ENCODE results near the gene SCYGR5. TPM values are rescaled to one million over a fixed set of nuclear protein-coding genes. Genes with fewer than 3 reads are reported as not detected.

Gene SCYGR5
- total and polyA plus RNA-seq, 2 donors (not counting 1 experiment from before 2014, with no cell fraction given): not detected

GRCh38 chr2:227657199-227657845 is 9.3 kb upstream of the SCYGR5 start:
- Histone ChIP-seq H3K27ac (ENCODE audit: insufficient read depth, low read length) (no peak overlapping the region), H3K36me3 (ENCODE audit: control insufficient read depth, insufficient read depth, low read length) (no peaks in the 10 kb centered on the region), H3K79me2 (ENCODE audit: control insufficient read depth, insufficient read depth, low read length) (no peaks in the 10 kb centered on the region), H4K20me1 (ENCODE audit: control insufficient read depth, extremely low read depth, insufficient read depth, low read length) (no peaks in the 10 kb centered on the region), H3K4me1 (ENCODE audit: control insufficient read depth, extremely low read depth, insufficient read depth, low read length) (peaks cover 4% of the 10 kb centered on the region), H3K9ac (ENCODE audit: insufficient read depth, low read length) (no peak overlapping the region), H3K9me3 (ENCODE audit: control insufficient read depth, insufficient read depth, low read depth, low read length) (no peaks in the 10 kb centered on the region), H2AFZ (ENCODE audit: low read length) (no peak overlapping the region), H3K4me3 (replicated peaks in 1 of 4; ENCODE audit: control extremely low read depth in 1 of 4, insufficient read depth in 1 of 4, low read depth in 3 of 4, low read length in 4 of 4) (no peak overlapping the region), H3K4me2 (ENCODE audit: extremely low read depth, insufficient read depth, low read length) (no peak overlapping the region), H3K27me3 (ENCODE audit: control insufficient read depth, insufficient read depth, low read length) (no peaks in the 10 kb centered on the region)
- TF ChIP-seq CTCF (conservative IDR thresholded peaks at IDR 0.05 in 1 of 2, IDR thresholded peaks at IDR 0.05 in 1 of 2; ENCODE audit: low read depth in 1 of 2, low read length in 2 of 2) (no peak), EZH2 (IDR thresholded peaks at IDR 0.05; ENCODE audit: low read length, missing control alignments) (no peak)
- peak; percentile 65 to 69 for DNase-seq (ENCODE audit: low read depth in 2 of 2)

- Histone ChIP-seq H3K27me3 (ENCODE audit: control insufficient read depth, insufficient read depth, low read length) (no peaks in the 10 kb centered on the region), H3K27ac (ENCODE audit: insufficient read depth, low read length) (no peak overlapping the region), H3K79me2 (ENCODE audit: control insufficient read depth, insufficient read depth, low read length) (no peaks in the 10 kb centered on the region), H3K36me3 (ENCODE audit: control insufficient read depth, insufficient read depth, low read length) (no peaks in the 10 kb centered on the region), H3K9me3 (ENCODE audit: control insufficient read depth, insufficient read depth, low read depth, low read length) (no peaks in the 10 kb centered on the region), H3K4me3 (replicated peaks in 1 of 4; ENCODE audit: control extremely low read depth in 1 of 4, insufficient read depth in 1 of 4, low read depth in 3 of 4, low read length in 4 of 4) (no peak overlapping the region), H3K4me1 (ENCODE audit: control insufficient read depth, extremely low read depth, insufficient read depth, low read length) (no peaks in the 10 kb centered on the region), H2AFZ (ENCODE audit: low read length) (no peak overlapping the region), H3K4me2 (ENCODE audit: extremely low read depth, insufficient read depth, low read length) (no peak overlapping the region), H3K9ac (ENCODE audit: insufficient read depth, low read length) (no peak overlapping the region), H4K20me1 (ENCODE audit: control insufficient read depth, extremely low read depth, insufficient read depth, low read length) (no peaks in the 10 kb centered on the region)
- TF ChIP-seq CTCF (conservative IDR thresholded peaks at IDR 0.05 in 1 of 2, IDR thresholded peaks at IDR 0.05 in 1 of 2; ENCODE audit: low read depth in 1 of 2, low read length in 2 of 2) (no peak), EZH2 (IDR thresholded peaks at IDR 0.05; ENCODE audit: low read length, missing control alignments) (no peak)
- no peak for DNase-seq (ENCODE audit: low read depth in 2 of 2)
Observed at GRCh38 chr2:227661025-227661649, 5.5 kb upstream of the SCYGR5 start.

- Histone ChIP-seq H3K9ac (ENCODE audit: insufficient read depth, low read length) (no peak overlapping the region), H3K9me3 (ENCODE audit: control insufficient read depth, insufficient read depth, low read depth, low read length) (no peaks in the 10 kb centered on the region), H3K27ac (ENCODE audit: insufficient read depth, low read length) (no peak overlapping the region), H3K27me3 (ENCODE audit: control insufficient read depth, insufficient read depth, low read length) (no peaks in the 10 kb centered on the region), H2AFZ (ENCODE audit: low read length) (no peak overlapping the region), H3K4me3 (replicated peaks in 1 of 4; ENCODE audit: control extremely low read depth in 1 of 4, insufficient read depth in 1 of 4, low read depth in 3 of 4, low read length in 4 of 4) (no peak overlapping the region), H3K36me3 (ENCODE audit: control insufficient read depth, insufficient read depth, low read length) (no peaks in the 10 kb centered on the region), H3K4me2 (ENCODE audit: extremely low read depth, insufficient read depth, low read length) (no peak overlapping the region), H4K20me1 (ENCODE audit: control insufficient read depth, extremely low read depth, insufficient read depth, low read length) (no peaks in the 10 kb centered on the region), H3K79me2 (ENCODE audit: control insufficient read depth, insufficient read depth, low read length) (no peaks in the 10 kb centered on the region), H3K4me1 (ENCODE audit: control insufficient read depth, extremely low read depth, insufficient read depth, low read length) (no peaks in the 10 kb centered on the region)
- TF ChIP-seq CTCF (conservative IDR thresholded peaks at IDR 0.05 in 1 of 2, IDR thresholded peaks at IDR 0.05 in 1 of 2; ENCODE audit: low read depth in 1 of 2, low read length in 2 of 2) (no peak), EZH2 (IDR thresholded peaks at IDR 0.05; ENCODE audit: low read length, missing control alignments) (no peak)
- DNase-seq (ENCODE audit: low read depth in 2 of 2): peak in 1 of 2 donors; percentile 6
Observed at GRCh38 chr2:227661827-227662226, 4.8 kb upstream of the SCYGR5 start.

Data from fibroblast of lung (primary cell).